Right lobe of liver (tissue), 6 donors: ENCODE measurements around the gene FHOD1. TPM values are rescaled to one million over a fixed set of nuclear protein-coding genes. Genes with fewer than 3 reads are reported as not detected.

Experiments used
- ATAC-seq, 4 donors: fragments of 200-7000 bp; cut with Tn5 transposase; one replicate each; pipeline ENCODE4 v1.9.1; 2020; ENCODE audit warnings: mild to moderate bottlenecking in 4 of 4, moderate library complexity in 4 of 4
- DNase-seq, 3 donors: peaks; one replicate each; pipeline ENCODE4 v3.0.0-alpha.2; 2020
- H3K27ac ChIP-seq, 3 donors: fragments of 200-600 bp; one replicate each; pipeline ENCODE4 v1.8.0; 2022
- H3K27me3 ChIP-seq, 2 donors: fragments of 200-600 bp; one replicate each; pipeline ENCODE4 v1.8.0; 2022
- H3K36me3 ChIP-seq, 4 donors: fragments of 200-600 bp; sonication (generic) in 1 of 4; one replicate each; pipeline versions ENCODE4 v1.5.1 to v1.8.0; 2017 to 2022; ENCODE audit warnings: control low read depth in 1 of 4
- H3K4me1 ChIP-seq, 4 donors: fragments of 200-600 bp; sonication (generic) in 1 of 4; one replicate each; pipeline versions ENCODE4 v1.5.1 to v1.8.0; 2017 to 2022; ENCODE audit warnings: control low read depth in 1 of 4
- H3K4me3 ChIP-seq, 3 donors: fragments of 200-600 bp; one replicate each; pipeline ENCODE4 v1.8.0; 2022
- H3K9me3 ChIP-seq, 4 donors: fragments of 200-600 bp; sonication (generic) in 1 of 4; one replicate each; pipeline versions ENCODE4 v1.5.1 to v1.8.0; 2017 to 2022; ENCODE audit warnings: control low read depth in 1 of 4
- POLR2A ChIP-seq: fragments of 450-650 bp; IDR thresholded peaks from one replicate; pipeline ENCODE4 v1.6.1; 2017; ENCODE audit warnings: antibody characterized with exemption, mild to moderate bottlenecking
- WGBS: methylation state at CpG from one replicate; pipeline ENCODE4 v1.1.6; 2018; ENCODE audit warnings: low coverage, low lambda C conversion rate; ENCODE audit not compliant: insufficient coverage; ENCODE audit errors: missing lambda C conversion rate; 5-methylcytosine and 5-hydroxymethylcytosine counted together
- intact Hi-C, 2 donors: fragments of 100-400 bp; cut with DNase I; formaldehyde crosslinking; loops; one replicate each; pipeline versions ENCODE4 v1.11.2 to v1.14.1; 2022
- total RNA-seq, 6 experiments: library from RNA; depleted of rRNA in 2 of 6; stranded (reverse); fragments of >200 nt in 2 of 6; fragmentation: NEBNext Ultra II Directional in 3 of 6; extraction: Animal tissue kit (Norgen Biotek cat#: 25700) in 3 of 6; gene quantifications; one replicate each; pipeline versions ENCODE4 v1.1.0 to v1.2.4, GENCODE V29; 2016 to 2023
- TF ChIP-seq, protein P1 (sequence below), 4 donors: fragments of 200-600 bp in 3 of 4; fragments of 450-650 bp in 1 of 4; IDR thresholded peaks; one replicate each; pipeline versions ENCODE4 v1.5.1 to v1.8.0; 2016 to 2022; ENCODE audit warnings: antibody characterized with exemption in 4 of 4, mild to moderate bottlenecking in 2 of 4
- donor health status: DM: no; HTN: yes; CAD: no.
- donor health status: DM: no; HTN: no; CAD: no.
- donor health status: DM: no; HTN: no; CAD: no.
- donor health status: DM: no; HTN: yes; CAD: no.
- donor health status: DM: no; HTN: yes; CAD: no.

FHOD1 gene
- total RNA-seq, 6 experiments from 2014 or later, result 2.3 to 9.6 (median 3.5) TPM

DNA sequence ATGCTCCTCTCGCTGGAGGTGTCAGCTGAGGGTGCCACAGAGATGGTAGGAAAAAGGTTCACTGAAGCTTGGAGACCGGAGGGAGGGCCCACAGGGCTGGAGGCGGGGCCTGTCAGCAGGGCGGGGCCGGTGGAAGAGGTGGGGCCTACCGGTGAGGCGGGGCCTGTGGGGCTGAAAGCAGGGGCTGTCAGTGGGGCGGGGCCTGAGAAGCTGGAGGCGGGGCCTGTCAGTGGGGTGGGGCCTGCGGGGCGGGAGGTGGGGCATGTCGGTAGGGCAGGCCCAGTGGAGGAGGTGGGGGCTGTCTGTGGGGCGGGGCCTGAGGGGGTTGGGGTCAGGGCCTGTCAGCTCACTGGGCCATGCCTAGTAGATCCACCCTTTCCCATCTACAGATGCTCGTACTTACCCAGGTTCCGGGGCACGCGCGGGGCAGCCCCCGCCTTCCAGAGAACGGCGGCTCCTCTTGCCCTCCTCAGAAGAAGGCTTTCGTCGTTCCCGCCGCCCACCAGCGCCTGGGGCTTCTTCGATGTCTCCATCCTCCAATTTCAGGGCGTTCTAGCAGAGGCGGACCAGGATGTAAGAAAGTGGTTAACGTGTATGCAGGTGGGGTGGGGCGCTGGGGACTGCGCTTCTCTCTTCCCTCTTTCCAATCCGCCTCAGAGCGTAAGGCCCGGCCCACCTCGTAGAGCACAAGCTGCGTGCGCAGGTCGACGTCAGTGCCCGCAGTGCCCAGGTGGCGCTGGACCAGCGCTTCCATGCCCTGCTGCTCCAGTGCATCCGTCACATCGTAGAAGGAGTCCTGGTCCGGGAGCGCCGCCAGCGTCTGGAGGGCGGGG is 10.5 kb downstream of the FHOD1 start:
- H3K27me3 ChIP-seq, result no peaks in the 10 kb centered on the region
- peaks cover 0 to 10% (median 0%) of the 10 kb centered on the region in 4 donors for H3K4me1 ChIP-seq
- peak; percentile 46 to 50 (median 47) for DNase-seq
- no peak overlapping the region for H3K27ac ChIP-seq
- no peak overlapping the region for H3K4me3 ChIP-seq
- ATAC-seq, result peak in 3 of 4 donors; percentile 26 to 62 (median 30)
- no peak for TF ChIP-seq POLR2A
- TF ChIP-seq, protein P1, sequence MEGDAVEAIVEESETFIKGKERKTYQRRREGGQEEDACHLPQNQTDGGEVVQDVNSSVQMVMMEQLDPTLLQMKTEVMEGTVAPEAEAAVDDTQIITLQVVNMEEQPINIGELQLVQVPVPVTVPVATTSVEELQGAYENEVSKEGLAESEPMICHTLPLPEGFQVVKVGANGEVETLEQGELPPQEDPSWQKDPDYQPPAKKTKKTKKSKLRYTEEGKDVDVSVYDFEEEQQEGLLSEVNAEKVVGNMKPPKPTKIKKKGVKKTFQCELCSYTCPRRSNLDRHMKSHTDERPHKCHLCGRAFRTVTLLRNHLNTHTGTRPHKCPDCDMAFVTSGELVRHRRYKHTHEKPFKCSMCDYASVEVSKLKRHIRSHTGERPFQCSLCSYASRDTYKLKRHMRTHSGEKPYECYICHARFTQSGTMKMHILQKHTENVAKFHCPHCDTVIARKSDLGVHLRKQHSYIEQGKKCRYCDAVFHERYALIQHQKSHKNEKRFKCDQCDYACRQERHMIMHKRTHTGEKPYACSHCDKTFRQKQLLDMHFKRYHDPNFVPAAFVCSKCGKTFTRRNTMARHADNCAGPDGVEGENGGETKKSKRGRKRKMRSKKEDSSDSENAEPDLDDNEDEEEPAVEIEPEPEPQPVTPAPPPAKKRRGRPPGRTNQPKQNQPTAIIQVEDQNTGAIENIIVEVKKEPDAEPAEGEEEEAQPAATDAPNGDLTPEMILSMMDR (IDR thresholded peaks at IDR 0.05), result no peak
- intact Hi-C loops, result no loop called here
- H3K36me3 ChIP-seq, result peaks cover 0 to 1% (median 0%) of the 10 kb centered on the region in 4 donors
- no peaks in the 10 kb centered on the region for H3K9me3 ChIP-seq
- WGBS, result 91% methylated on average over 15 of the region's 50 CpGs

DNA sequence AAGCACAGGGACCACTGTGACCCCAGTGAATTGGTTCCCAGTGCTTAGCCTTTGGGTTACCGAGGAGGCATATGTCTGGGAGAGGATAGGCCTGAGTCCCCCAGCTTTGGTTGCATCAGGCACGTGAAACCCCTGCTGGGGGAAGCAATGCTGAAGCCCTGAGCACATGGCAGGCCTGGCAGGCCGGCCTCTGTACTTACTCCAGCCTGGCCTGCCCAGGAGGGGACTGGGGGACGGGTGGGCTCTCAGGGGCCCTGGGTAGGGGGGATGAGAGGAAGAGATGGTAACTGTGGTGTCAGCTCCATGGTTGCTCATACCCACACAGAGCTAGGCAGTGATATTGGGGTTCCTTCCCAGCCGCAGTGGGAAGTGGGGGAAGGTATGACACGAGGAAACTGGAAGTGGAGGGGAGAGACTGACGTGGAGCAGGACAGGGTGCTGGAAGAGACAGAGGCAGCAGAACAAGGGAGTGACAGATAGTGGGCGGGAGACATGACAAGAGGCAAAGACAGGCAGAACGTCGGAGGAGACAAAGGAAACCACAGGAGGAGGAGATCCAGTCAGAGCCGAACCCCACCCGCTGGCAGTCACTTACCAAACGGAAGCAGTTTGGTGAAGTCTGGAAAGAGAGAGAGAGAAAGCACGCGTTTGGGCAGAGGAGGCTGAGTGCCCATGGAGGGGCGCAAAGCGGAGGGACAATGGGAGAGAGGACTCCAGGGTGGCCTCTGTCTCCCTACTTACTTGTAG is 11.3 kb downstream of the FHOD1 start:
- no peak for ATAC-seq
- WGBS, result 76% methylated on average over 12 of the region's 17 CpGs
- no peak for DNase-seq
- H3K27ac ChIP-seq, result no peak overlapping the region
- H3K4me1 ChIP-seq, result peaks cover 0 to 11% (median 0%) of the 10 kb centered on the region in 4 donors
- no peak for TF ChIP-seq POLR2A
- TF ChIP-seq, protein P1 (IDR thresholded peaks at IDR 0.05), result no peak
- no peaks in the 10 kb centered on the region for H3K9me3 ChIP-seq
- no peak overlapping the region for H3K4me3 ChIP-seq
- intact Hi-C loops, result no loop called here
- H3K27me3 ChIP-seq, result no peaks in the 10 kb centered on the region
- H3K36me3 ChIP-seq, result peaks cover 0 to 8% (median 0%) of the 10 kb centered on the region in 4 donors

DNA sequence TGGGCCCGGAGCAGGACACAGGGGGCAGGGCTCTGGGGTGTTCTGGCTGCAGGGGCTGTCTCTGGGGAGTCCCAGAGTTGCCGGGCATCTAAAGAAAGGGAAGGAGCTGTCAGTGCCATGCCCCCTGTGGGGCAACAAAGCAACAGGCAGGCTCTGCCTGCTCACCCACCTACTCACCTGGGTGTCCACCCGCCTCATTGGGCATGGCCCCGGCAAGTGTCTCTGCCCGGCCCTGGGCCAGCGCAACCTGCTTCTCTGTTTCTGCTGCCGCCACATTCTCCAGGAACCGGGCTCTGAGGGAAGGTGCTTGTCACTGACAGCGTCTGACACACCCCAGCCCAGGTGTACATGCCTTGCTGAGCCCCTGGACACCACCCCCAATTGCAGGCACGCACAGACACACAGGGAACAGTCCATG is 13.1 kb downstream of the FHOD1 start:
- TF ChIP-seq POLR2A, result no peak
- TF ChIP-seq, protein P1 (IDR thresholded peaks at IDR 0.05), result no peak
- WGBS, result no CpG with 5 or more reads among the region's 10 CpGs
- H3K27ac ChIP-seq, result no peak overlapping the region
- no peak overlapping the region for H3K4me3 ChIP-seq
- intact Hi-C loops, result loop anchor here in 1 of 2 donors (5.0 kb wide), 1 partner anchor 37 kb away; the partner anchor contains the start of gene ELMO3
- H3K36me3 ChIP-seq, result peaks cover 0 to 21% (median 0%) of the 10 kb centered on the region in 4 donors
- DNase-seq, result no peak
- no peaks in the 10 kb centered on the region for H3K27me3 ChIP-seq
- no peak for ATAC-seq
- peaks cover 0 to 5% (median 0%) of the 10 kb centered on the region in 4 donors for H3K4me1 ChIP-seq
- no peaks in the 10 kb centered on the region for H3K9me3 ChIP-seq

DNA sequence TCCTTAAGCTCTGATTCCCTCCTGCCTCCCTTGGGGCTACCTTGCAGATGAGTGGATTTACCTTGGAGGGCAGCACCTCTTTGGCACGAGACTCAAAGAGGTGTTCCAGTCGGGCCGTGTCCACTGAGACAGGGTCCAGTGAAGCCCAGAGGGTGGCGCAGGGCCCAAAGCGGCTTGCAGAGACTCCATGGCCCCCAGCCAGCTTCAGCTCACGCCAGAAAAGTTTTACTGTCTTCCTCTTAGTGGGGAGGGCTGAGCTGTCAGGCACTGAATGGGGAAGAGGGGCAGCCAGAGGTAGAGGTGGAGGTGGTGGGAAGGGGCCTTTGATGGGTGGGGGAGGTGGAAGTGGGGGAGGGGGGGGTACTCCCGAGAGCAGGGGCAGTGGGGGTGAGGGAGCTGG is 13.7 kb downstream of the FHOD1 start:
- ATAC-seq (no peak), DNase-seq (no peak)
- peaks cover 0 to 5% (median 0%) of the 10 kb centered on the region in 4 donors for H3K4me1 ChIP-seq
- intact Hi-C loops, result loop anchor here in 1 of 2 donors (5.0 kb wide), 1 partner anchor 36 kb away; the partner anchor contains the start of gene ELMO3
- H3K4me3 ChIP-seq, result no peak overlapping the region
- 44% methylated on average over 5 of the region's 7 CpGs for WGBS
- no peaks in the 10 kb centered on the region for H3K27me3 ChIP-seq
- H3K36me3 ChIP-seq, result peaks cover 0 to 27% (median 0%) of the 10 kb centered on the region in 4 donors
- no peak overlapping the region for H3K27ac ChIP-seq
- H3K9me3 ChIP-seq, result no peaks in the 10 kb centered on the region
- TF ChIP-seq, protein P1 (IDR thresholded peaks at IDR 0.05), result no peak
- TF ChIP-seq POLR2A, result no peak
